ENCODE measurements around the gene SLC30A2. TPM values are rescaled to one million over a fixed set of nuclear protein-coding genes. Genes with fewer than 3 reads are reported as not detected.

SLC30A2 gene
- total and polyA plus RNA-seq, 10 of the 15 experiments (the other 5 are each of a cell fraction or from before 2014, with no cell fraction given): 0.13 TPM; not detected in 9

GRCh38 chr1:26031196-26031595, 14.7 kb downstream of the SLC30A2 start (continued):
- no peak for TF ChIP-seq RUNX3 (IDR thresholded peaks at IDR 0.05; ENCODE audit: low read length)
- no peak for TF ChIP-seq EZH2 (IDR thresholded peaks at IDR 0.05; ENCODE audit: borderline replicate concordance, control insufficient read depth, low read depth, low read length)
- TF ChIP-seq TCF7 (IDR thresholded peaks at IDR 0.05; ENCODE audit: borderline replicate concordance): no peak
- no peak for TF ChIP-seq POLR2AphosphoS2 (IDR thresholded peaks at IDR 0.05; ENCODE audit: low read depth, low read length)
- TF ChIP-seq TCF3 (IDR thresholded peaks at IDR 0.05; ENCODE audit: borderline replicate concordance, insufficient read depth, low read depth, low read length): no peak
- no peak for TF ChIP-seq ZNF207 (IDR thresholded peaks at IDR 0.05; ENCODE audit: borderline replicate concordance)
- TF ChIP-seq STAT3 (IDR thresholded peaks at IDR 0.05; ENCODE audit: low read depth, low read length): no peak
- TF ChIP-seq FOS (IDR thresholded peaks at IDR 0.05; ENCODE audit: borderline replicate concordance, extremely low read depth, insufficient read length): no peak

GRCh38 chr1:26029864-26030481, 15.9 kb downstream of the SLC30A2 start:
- TF ChIP-seq CTCF (IDR thresholded peaks at IDR 0.05 in 2 of 3, conservative IDR thresholded peaks at IDR 0.05 in 1 of 3; ENCODE audit: control insufficient read depth in 2 of 3, extremely low read depth in 1 of 3, insufficient read depth in 1 of 3, low read depth in 3 of 3, low read length in 3 of 3) (peak; percentile 7 to 20 (median 12); a peak in 2 of 6 replicates), ZNF622 (IDR thresholded peaks at IDR 0.05) (no peak)
- no TSS peak for BruUV-seq (replicated peaks)
- in situ Hi-C loops (cut with MboI) (no loop called here), intact Hi-C loops (cut with micrococcal nuclease; ENCODE audit: unreplicated experiment) (no loop called here)
- no peak overlapping the region for H2AFZ ChIP-seq (ENCODE audit: control insufficient read depth, low read depth, low read length)
- ATAC-seq: no peak
- H3K27ac ChIP-seq (ENCODE audit: control insufficient read depth, insufficient read depth): no peak overlapping the region
- CTCF ChIA-PET: interaction anchor here (0.6 to 1.7 kb wide), 7 partner anchors 12 to 936 kb away, joined by 3 to 7 read pairs (median 4); partner anchors contain the start of gene PAFAH2
- DNase-seq (ENCODE audit: low read depth, low spot score): no peak
- H3K79me2 ChIP-seq (ENCODE audit: control insufficient read depth, insufficient read depth, low read length): no peaks in the 10 kb centered on the region
- POLR2A ChIA-PET: interaction anchor here (0.6 to 1.2 kb wide), 2 partner anchors 115 to 134 kb away, joined by 3 to 4 read pairs; no protein-coding TSS in a partner anchor
- H3K36me3 ChIP-seq (ENCODE audit: control insufficient read depth in 2 of 2, insufficient read depth in 2 of 2, low read length in 1 of 2): no peaks in the 10 kb centered on the region
- no peak overlapping the region for H3K9ac ChIP-seq (ENCODE audit: control insufficient read depth, insufficient read depth, low read length)
- peaks cover 3% of the 10 kb centered on the region; the same call in 1 of the 2 replicates for H3K4me1 ChIP-seq (ENCODE audit: control insufficient read depth, insufficient read depth, low read length)
- RAD21 ChIA-PET (ENCODE audit: unreplicated experiment): interaction anchor here (0.8 to 1.6 kb wide), 4 partner anchors 31 to 134 kb away, joined by 3 to 5 read pairs (median 3); no protein-coding TSS in a partner anchor
- no peak overlapping the region for H3K4me3 ChIP-seq
- no peaks in the 10 kb centered on the region for H4K20me1 ChIP-seq (ENCODE audit: control insufficient read depth, insufficient read depth)
- no peak overlapping the region for H3K4me2 ChIP-seq (ENCODE audit: control insufficient read depth, insufficient read depth)
- FAIRE-seq: no peak
- SMC1A ChIA-PET (ENCODE audit: uncharacterized antibody, unreplicated experiment): interaction anchor here (1.3 kb wide), 1 partner anchor 13 kb away, joined by 5 read pairs; no protein-coding TSS in a partner anchor
- 0% methylated on average over 4 of the region's 7 CpGs for WGBS (ENCODE audit: insufficient coverage, insufficient replicate concordance, low lambda C conversion rate, missing lambda C conversion rate)
- 0 out of 3 replicates have a peak, but pooled peaks cover 2% of the 10 kb centered on the region for H3K9me3 ChIP-seq (replicated peaks; ENCODE audit: control insufficient read depth, insufficient read depth, low read length)
- peaks cover 0 to 2% of the 10 kb centered on the region in 2 experiments; a peak in 3 of 4 replicates for H3K27me3 ChIP-seq (replicated peaks in 1 of 2; ENCODE audit: control insufficient read depth in 2 of 2, insufficient read depth in 2 of 2, low read length in 1 of 2)
